Keratinocyte (primary cell): Measurements from ENCODE around the gene FBXL12.

Experiments used
- EZH2 ChIP-seq: IDR thresholded peaks from one replicate; pipeline ENCODE4 v1.6.1; 2012; ENCODE audit warnings: inconsistent platforms, mild to moderate bottlenecking, low read length, moderate library complexity
- TF ChIP-seq, protein P1 (sequence below), 3 experiments: IDR thresholded peaks in 1 of 3; conservative IDR thresholded peaks in 1 of 3; optimal IDR thresholded peaks in 1 of 3; 2 replicates in 2 of 3; 3 replicates in 1 of 3; pipeline versions ENCODE3 to v1.5.1; 2011; ENCODE audit warnings: low read length in 3 of 3, mild to moderate bottlenecking in 3 of 3, moderate library complexity in 2 of 3, control low read depth in 1 of 3, inconsistent platforms in 1 of 3; ENCODE audit not compliant: insufficient read depth in 2 of 3; ENCODE audit errors: extremely low read depth in 1 of 3

DNA sequence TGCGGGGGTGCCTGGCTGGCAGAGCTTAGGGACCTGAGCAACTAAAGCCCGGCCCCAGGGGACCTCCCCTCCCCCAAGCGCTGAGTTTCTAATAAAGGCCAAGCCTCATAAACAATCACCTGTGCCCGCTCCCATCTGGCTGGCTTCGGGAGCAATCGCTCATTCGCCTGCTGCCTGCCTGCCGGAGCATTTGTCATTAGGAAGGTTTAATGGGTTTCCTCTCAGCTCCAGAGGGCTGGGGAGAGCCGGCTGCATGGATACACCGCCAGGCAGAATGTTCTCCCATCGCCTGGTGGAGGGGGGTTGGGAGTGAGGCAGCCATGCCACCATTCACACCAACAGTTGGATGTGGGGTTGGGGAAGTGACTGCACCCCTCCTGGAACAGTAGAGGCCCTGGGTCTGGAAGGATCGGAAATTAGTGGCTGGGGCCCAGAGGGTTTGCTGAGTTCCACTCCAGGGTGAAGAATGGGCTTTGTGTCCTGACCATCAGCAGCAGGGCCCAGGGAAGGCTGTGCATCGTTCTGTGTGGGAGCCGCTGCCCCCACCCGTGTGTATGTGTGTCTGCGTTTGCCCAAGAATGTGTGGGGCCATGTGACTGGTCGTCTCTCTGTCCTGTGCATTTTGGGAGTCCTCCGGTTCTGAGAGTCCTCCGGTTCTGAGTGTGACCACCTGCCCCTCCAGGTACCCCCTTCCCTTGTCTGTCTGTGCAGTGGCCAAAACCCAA is 31.5 kb upstream of the FBXL12 start:
- TF ChIP-seq, protein P1, sequence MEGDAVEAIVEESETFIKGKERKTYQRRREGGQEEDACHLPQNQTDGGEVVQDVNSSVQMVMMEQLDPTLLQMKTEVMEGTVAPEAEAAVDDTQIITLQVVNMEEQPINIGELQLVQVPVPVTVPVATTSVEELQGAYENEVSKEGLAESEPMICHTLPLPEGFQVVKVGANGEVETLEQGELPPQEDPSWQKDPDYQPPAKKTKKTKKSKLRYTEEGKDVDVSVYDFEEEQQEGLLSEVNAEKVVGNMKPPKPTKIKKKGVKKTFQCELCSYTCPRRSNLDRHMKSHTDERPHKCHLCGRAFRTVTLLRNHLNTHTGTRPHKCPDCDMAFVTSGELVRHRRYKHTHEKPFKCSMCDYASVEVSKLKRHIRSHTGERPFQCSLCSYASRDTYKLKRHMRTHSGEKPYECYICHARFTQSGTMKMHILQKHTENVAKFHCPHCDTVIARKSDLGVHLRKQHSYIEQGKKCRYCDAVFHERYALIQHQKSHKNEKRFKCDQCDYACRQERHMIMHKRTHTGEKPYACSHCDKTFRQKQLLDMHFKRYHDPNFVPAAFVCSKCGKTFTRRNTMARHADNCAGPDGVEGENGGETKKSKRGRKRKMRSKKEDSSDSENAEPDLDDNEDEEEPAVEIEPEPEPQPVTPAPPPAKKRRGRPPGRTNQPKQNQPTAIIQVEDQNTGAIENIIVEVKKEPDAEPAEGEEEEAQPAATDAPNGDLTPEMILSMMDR (optimal IDR thresholded peaks at IDR 0.05 in 1 of 3, IDR thresholded peaks at IDR 0.05 in 1 of 3, conservative IDR thresholded peaks at IDR 0.05 in 1 of 3; ENCODE audit: extremely low read depth in 1 of 3, insufficient read depth in 2 of 3, low read length in 3 of 3) = no peak
- TF ChIP-seq EZH2 = no peak
